Fibroblast of pulmonary artery (primary cell): ENCODE measurements around the gene TMEM229A.

Experiments used
- DNase-seq: peaks from one replicate; pipeline ENCODE4 v3.0.0-alpha.2; 2010; ENCODE audit warnings: low read depth
- H3K4me3 ChIP-seq: replicated peaks from 2 replicates; pipeline ENCODE4 v1.5.1; 2011; ENCODE audit warnings: low read depth, mild to moderate bottlenecking, control low read depth, low read length, moderate library complexity
- CTCF ChIP-seq: IDR thresholded peaks from 2 replicates; pipeline ENCODE4 v1.5.1; 2011; ENCODE audit warnings: mild to moderate bottlenecking, control low read depth, low read length, inconsistent platforms; ENCODE audit errors: missing control alignments

TMEM229A gene

GRCh38 chr7:123998921-123999320 lies 33.9 kb downstream of the TMEM229A start:
- H3K4me3 ChIP-seq = no peak overlapping the region
- DNase-seq = no peak
- TF ChIP-seq CTCF = no peak

GRCh38 chr7:123996327-123996625 lies 36.6 kb downstream of the TMEM229A start:
- DNase-seq = no peak
- TF ChIP-seq CTCF = no peak
- H3K4me3 ChIP-seq = no peak overlapping the region

- no peak for TF ChIP-seq CTCF
- peak; percentile 10 for DNase-seq
- H3K4me3 ChIP-seq = no peak overlapping the region
These were observed 37.1 kb downstream of the TMEM229A start for GRCh38 chr7:123995617-123996326.

GRCh38 chr7:123994449-123994848 lies 38.4 kb downstream of the TMEM229A start:
- DNase-seq = no peak
- no peak overlapping the region for H3K4me3 ChIP-seq
- no peak for TF ChIP-seq CTCF

GRCh38 chr7:123993996-123994395 lies 38.9 kb downstream of the TMEM229A start:
- DNase-seq = peak; percentile 5
- H3K4me3 ChIP-seq = no peak overlapping the region
- no peak for TF ChIP-seq CTCF

GRCh38 chr7:123992913-123993518 lies 39.9 kb downstream of the TMEM229A start:
- TF ChIP-seq CTCF = no peak
- H3K4me3 ChIP-seq = no peak overlapping the region
- DNase-seq = no peak

- H3K4me3 ChIP-seq = no peak overlapping the region
- no peak for TF ChIP-seq CTCF
- DNase-seq = peak; percentile 6
These were observed 45.4 kb downstream of the TMEM229A start for GRCh38 chr7:123987445-123987844.
